ENCODE results near the gene MAPK13. TPM values are rescaled to one million over a fixed set of nuclear protein-coding genes. Genes with fewer than 3 reads are reported as not detected.

The MAPK13 gene
- total RNA-seq, 1 donor from 2014 or later: 5.8 TPM

- no peak overlapping the region for H3K9ac ChIP-seq (ENCODE audit: low read length)
- no peak overlapping the region for H3K27ac Mint-ChIP-seq (ENCODE audit: unreplicated experiment)
- H4K20me1 ChIP-seq (ENCODE audit: insufficient read depth, low read length): no peaks in the 10 kb centered on the region
- H3K27ac ChIP-seq (ENCODE audit: low read depth, low read length): no peak overlapping the region
- FAIRE-seq: no peak
- H3K79me2 ChIP-seq (ENCODE audit: insufficient read depth, low read length): no peaks in the 10 kb centered on the region
- no peaks in the 10 kb centered on the region for H3K9me3 ChIP-seq (ENCODE audit: insufficient read depth, low read depth, low read length)
- no peak overlapping the region for H3K4me3 ChIP-seq (ENCODE audit: insufficient read depth, low read depth, low read length)
- H3K27me3 Mint-ChIP-seq (ENCODE audit: low read depth, unreplicated experiment): peaks cover 2% of the 10 kb centered on the region
- H3K36me3 ChIP-seq (ENCODE audit: insufficient read depth, low read length): no peaks in the 10 kb centered on the region
- no peak overlapping the region for H2AFZ ChIP-seq (ENCODE audit: low read depth, low read length)
- H3K4me3 Mint-ChIP-seq (ENCODE audit: unreplicated experiment): no peak overlapping the region
- peaks cover 2% of the 10 kb centered on the region for H3K9me3 Mint-ChIP-seq (ENCODE audit: unreplicated experiment)
- no peaks in the 10 kb centered on the region for H3K4me1 Mint-ChIP-seq (ENCODE audit: low read depth, unreplicated experiment)
- no peak overlapping the region for H3K4me2 ChIP-seq (ENCODE audit: low read length)
- no peaks in the 10 kb centered on the region for H3K27me3 ChIP-seq (ENCODE audit: insufficient read depth, low read length)
- no peaks in the 10 kb centered on the region for H3K4me1 ChIP-seq (ENCODE audit: insufficient read depth, low read length)
- H3K36me3 Mint-ChIP-seq (ENCODE audit: low read depth, unreplicated experiment): no peaks in the 10 kb centered on the region
- no peak for DNase-seq (ENCODE audit: low read depth)
- TF ChIP-seq CTCF (IDR thresholded peaks at IDR 0.05; ENCODE audit: insufficient read depth, low read depth, low read length): no peak
- no peak for TF ChIP-seq EZH2 (IDR thresholded peaks at IDR 0.05; ENCODE audit: insufficient read depth, low read length)
Measured at GRCh38 chr6:36186199-36186598, 55.9 kb downstream of the MAPK13 start.

GRCh38 chr6:36187446-36187845 lies 57.1 kb downstream of the MAPK13 start:
- Histone ChIP-seq H3K27ac (ENCODE audit: low read depth, low read length) (no peak overlapping the region), H3K79me2 (ENCODE audit: insufficient read depth, low read length) (no peaks in the 10 kb centered on the region), H3K9ac (ENCODE audit: low read length) (no peak overlapping the region), H3K27me3 (ENCODE audit: insufficient read depth, low read length) (peaks cover 4% of the 10 kb centered on the region), H3K9me3 (ENCODE audit: insufficient read depth, low read depth, low read length) (no peaks in the 10 kb centered on the region), H3K36me3 (ENCODE audit: insufficient read depth, low read length) (no peaks in the 10 kb centered on the region), H2AFZ (ENCODE audit: low read depth, low read length) (no peak overlapping the region), H3K4me2 (ENCODE audit: low read length) (no peak overlapping the region), H3K4me3 (ENCODE audit: insufficient read depth, low read depth, low read length) (no peak overlapping the region), H4K20me1 (ENCODE audit: insufficient read depth, low read length) (no peaks in the 10 kb centered on the region), H3K4me1 (ENCODE audit: insufficient read depth, low read length) (no peaks in the 10 kb centered on the region)
- Mint-ChIP-seq H3K4me3 (ENCODE audit: unreplicated experiment) (no peak overlapping the region), H3K9me3 (ENCODE audit: unreplicated experiment) (no peaks in the 10 kb centered on the region), H3K36me3 (ENCODE audit: low read depth, unreplicated experiment) (no peaks in the 10 kb centered on the region), H3K4me1 (ENCODE audit: low read depth, unreplicated experiment) (no peaks in the 10 kb centered on the region), H3K27ac (ENCODE audit: unreplicated experiment) (no peak overlapping the region), H3K27me3 (ENCODE audit: low read depth, unreplicated experiment) (peaks cover 5% of the 10 kb centered on the region)
- DNase-seq (ENCODE audit: low read depth) (no peak), FAIRE-seq (no peak)
- TF ChIP-seq CTCF (IDR thresholded peaks at IDR 0.05; ENCODE audit: insufficient read depth, low read depth, low read length): no peak
- no peak for TF ChIP-seq EZH2 (IDR thresholded peaks at IDR 0.05; ENCODE audit: insufficient read depth, low read length)

Other genes with a start within 250 kb of the MAPK13 start
- gene SRPK1, start 209.4 kb upstream of the MAPK13 start, total RNA-seq: 52.2 and 58.6 TPM in 2 replicates
- not detected in 2 replicates for gene SLC26A8, start 105.9 kb upstream of the MAPK13 start, total RNA-seq
- 40.5 and 41.3 TPM in 2 replicates for gene MAPK14, start 102.7 kb upstream of the MAPK13 start, total RNA-seq
- gene BRPF3, start 66.2 kb downstream of the MAPK13 start, total RNA-seq: 28.8 and 32.0 TPM in 2 replicates
- not detected in 2 replicates for gene PNPLA1, start 139.5 kb downstream of the MAPK13 start, total RNA-seq
- not detected in 2 replicates for gene BNIP5, start 206.4 kb downstream of the MAPK13 start, total RNA-seq